ENCODE measurements around the gene HTR2C. TPM values are rescaled to one million over a fixed set of nuclear protein-coding genes. Genes with fewer than 3 reads are reported as not detected.
"Not testable (repeated sequence)": the region's sequence is repeated elsewhere in the genome, so short reads cannot be mapped to it uniquely, and the experiment has no call there.

HTR2C gene
- total RNA-seq, 1 donor from 2014 or later = not detected

- H3K4me3 Mint-ChIP-seq (ENCODE audit: low read depth) = no peak overlapping the region
- DNase-seq (ENCODE audit: low spot score) = no peak
- no peak overlapping the region for H3K27ac Mint-ChIP-seq
- H3K27me3 Mint-ChIP-seq (ENCODE audit: low read depth) = no peaks in the 10 kb centered on the region
- no peaks in the 10 kb centered on the region for H3K9me3 Mint-ChIP-seq
- H3K4me1 Mint-ChIP-seq (ENCODE audit: low read depth) = no peaks in the 10 kb centered on the region
- H3K36me3 Mint-ChIP-seq (ENCODE audit: low read depth) = no peaks in the 10 kb centered on the region
- intact Hi-C loops (cut with micrococcal nuclease) = no loop called here
Measured at GRCh38 chrX:114615765-114616164, 31.9 kb downstream of the HTR2C start.

GRCh38 chrX:114619874-114620273 is 36.0 kb downstream of the HTR2C start:
- no peaks in the 10 kb centered on the region for H3K4me1 Mint-ChIP-seq (ENCODE audit: low read depth)
- no peak for DNase-seq (ENCODE audit: low spot score)
- no peak overlapping the region for H3K4me3 Mint-ChIP-seq (ENCODE audit: low read depth)
- no peaks in the 10 kb centered on the region for H3K9me3 Mint-ChIP-seq
- H3K36me3 Mint-ChIP-seq (ENCODE audit: low read depth) = no peaks in the 10 kb centered on the region
- no peaks in the 10 kb centered on the region for H3K27me3 Mint-ChIP-seq (ENCODE audit: low read depth)
- intact Hi-C loops (cut with micrococcal nuclease) = no loop called here
- H3K27ac Mint-ChIP-seq = no peak overlapping the region

- H3K9me3 Mint-ChIP-seq = no peaks in the 10 kb centered on the region
- H3K4me1 Mint-ChIP-seq (ENCODE audit: low read depth) = no peaks in the 10 kb centered on the region
- no peak for DNase-seq (ENCODE audit: low spot score)
- no peaks in the 10 kb centered on the region for H3K36me3 Mint-ChIP-seq (ENCODE audit: low read depth)
- H3K27me3 Mint-ChIP-seq (ENCODE audit: low read depth) = no peaks in the 10 kb centered on the region
- H3K27ac Mint-ChIP-seq = no peak overlapping the region
- intact Hi-C loops (cut with micrococcal nuclease) = no loop called here
- no peak overlapping the region for H3K4me3 Mint-ChIP-seq (ENCODE audit: low read depth)
Measured at GRCh38 chrX:114626323-114626722, 42.4 kb downstream of the HTR2C start.

- no peak for DNase-seq (ENCODE audit: low spot score)
- H3K4me3 Mint-ChIP-seq (ENCODE audit: low read depth) = no peak overlapping the region
- no peaks in the 10 kb centered on the region for H3K9me3 Mint-ChIP-seq
- H3K4me1 Mint-ChIP-seq (ENCODE audit: low read depth) = no peaks in the 10 kb centered on the region
- no peaks in the 10 kb centered on the region for H3K36me3 Mint-ChIP-seq (ENCODE audit: low read depth)
- intact Hi-C loops (cut with micrococcal nuclease) = no loop called here
- H3K27ac Mint-ChIP-seq = no peak overlapping the region
- no peaks in the 10 kb centered on the region for H3K27me3 Mint-ChIP-seq (ENCODE audit: low read depth)
Measured at GRCh38 chrX:114635986-114636385, 52.1 kb downstream of the HTR2C start.

- Mint-ChIP-seq H3K4me1 (ENCODE audit: low read depth) (no peaks in the 10 kb centered on the region), H3K4me3 (ENCODE audit: low read depth) (no peak overlapping the region), H3K27me3 (ENCODE audit: low read depth) (no peaks in the 10 kb centered on the region), H3K36me3 (ENCODE audit: low read depth) (no peaks in the 10 kb centered on the region), H3K27ac (no peak overlapping the region), H3K9me3 (no peaks in the 10 kb centered on the region)
- intact Hi-C loops (cut with micrococcal nuclease) = no loop called here
- DNase-seq (ENCODE audit: low spot score) = no peak
Measured at GRCh38 chrX:114650351-114650750, 66.5 kb downstream of the HTR2C start.

GRCh38 chrX:114675365-114675764 is 91.5 kb downstream of the HTR2C start:
- DNase-seq (ENCODE audit: low spot score) = no peak
- Mint-ChIP-seq H3K27me3 (ENCODE audit: low read depth) (no peaks in the 10 kb centered on the region), H3K4me1 (ENCODE audit: low read depth) (no peaks in the 10 kb centered on the region), H3K9me3 (no peaks in the 10 kb centered on the region), H3K27ac (no peak overlapping the region), H3K36me3 (ENCODE audit: low read depth) (no peaks in the 10 kb centered on the region), H3K4me3 (ENCODE audit: low read depth) (no peak overlapping the region)
- intact Hi-C loops (cut with micrococcal nuclease) = no loop called here

GRCh38 chrX:114700533-114700932 is 116.6 kb downstream of the HTR2C start:
- H3K4me1 Mint-ChIP-seq (ENCODE audit: low read depth); H3K4me3 Mint-ChIP-seq (ENCODE audit: low read depth); H3K27me3 Mint-ChIP-seq (ENCODE audit: low read depth); H3K9me3 Mint-ChIP-seq; H3K27ac Mint-ChIP-seq; H3K36me3 Mint-ChIP-seq (ENCODE audit: low read depth); DNase-seq (ENCODE audit: low spot score); intact Hi-C loops (cut with micrococcal nuclease): not testable (repeated sequence)

- no peaks in the 10 kb centered on the region for H3K4me1 Mint-ChIP-seq (ENCODE audit: low read depth)
- H3K27ac Mint-ChIP-seq = no peak overlapping the region
- DNase-seq (ENCODE audit: low spot score) = no peak
- intact Hi-C loops (cut with micrococcal nuclease) = no loop called here
- H3K36me3 Mint-ChIP-seq (ENCODE audit: low read depth) = no peaks in the 10 kb centered on the region
- no peaks in the 10 kb centered on the region for H3K27me3 Mint-ChIP-seq (ENCODE audit: low read depth)
- H3K4me3 Mint-ChIP-seq (ENCODE audit: low read depth) = no peak overlapping the region
- H3K9me3 Mint-ChIP-seq = peaks cover 4% of the 10 kb centered on the region
Measured at GRCh38 chrX:114709406-114709805, 125.5 kb downstream of the HTR2C start.

GRCh38 chrX:114710571-114710970 is 126.7 kb downstream of the HTR2C start:
- H3K27me3 Mint-ChIP-seq (ENCODE audit: low read depth) = no peaks in the 10 kb centered on the region
- no peak for DNase-seq (ENCODE audit: low spot score)
- H3K9me3 Mint-ChIP-seq = peaks cover 4% of the 10 kb centered on the region
- no peaks in the 10 kb centered on the region for H3K36me3 Mint-ChIP-seq (ENCODE audit: low read depth)
- no peaks in the 10 kb centered on the region for H3K4me1 Mint-ChIP-seq (ENCODE audit: low read depth)
- H3K27ac Mint-ChIP-seq = no peak overlapping the region
- H3K4me3 Mint-ChIP-seq (ENCODE audit: low read depth) = no peak overlapping the region
- intact Hi-C loops (cut with micrococcal nuclease) = no loop called here

- intact Hi-C loops (cut with micrococcal nuclease) = no loop called here
- H3K27ac Mint-ChIP-seq = no peak overlapping the region
- peaks cover 4% of the 10 kb centered on the region for H3K9me3 Mint-ChIP-seq
- H3K27me3 Mint-ChIP-seq (ENCODE audit: low read depth) = no peaks in the 10 kb centered on the region
- no peak for DNase-seq (ENCODE audit: low spot score)
- H3K36me3 Mint-ChIP-seq (ENCODE audit: low read depth) = no peaks in the 10 kb centered on the region
- no peaks in the 10 kb centered on the region for H3K4me1 Mint-ChIP-seq (ENCODE audit: low read depth)
- H3K4me3 Mint-ChIP-seq (ENCODE audit: low read depth) = no peak overlapping the region
Measured at GRCh38 chrX:114712466-114712865, 128.6 kb downstream of the HTR2C start.

GRCh38 chrX:114715096-114715495 is 131.2 kb downstream of the HTR2C start:
- Mint-ChIP-seq H3K27me3 (ENCODE audit: low read depth) (no peaks in the 10 kb centered on the region), H3K27ac (no peak overlapping the region), H3K36me3 (ENCODE audit: low read depth) (no peaks in the 10 kb centered on the region), H3K4me3 (ENCODE audit: low read depth) (no peak overlapping the region), H3K4me1 (ENCODE audit: low read depth) (no peaks in the 10 kb centered on the region), H3K9me3 (peaks cover 2% of the 10 kb centered on the region)
- DNase-seq (ENCODE audit: low spot score) = no peak
- intact Hi-C loops (cut with micrococcal nuclease) = no loop called here

- no peak for DNase-seq (ENCODE audit: low spot score)
- Mint-ChIP-seq H3K4me1 (ENCODE audit: low read depth) (no peaks in the 10 kb centered on the region), H3K36me3 (ENCODE audit: low read depth) (no peaks in the 10 kb centered on the region), H3K27ac (no peak overlapping the region), H3K4me3 (ENCODE audit: low read depth) (no peak overlapping the region), H3K9me3 (peaks cover 3% of the 10 kb centered on the region), H3K27me3 (ENCODE audit: low read depth) (no peaks in the 10 kb centered on the region)
- intact Hi-C loops (cut with micrococcal nuclease) = no loop called here
Measured at GRCh38 chrX:114717921-114718320, 134.0 kb downstream of the HTR2C start.

GRCh38 chrX:114766541-114766940 is 182.7 kb downstream of the HTR2C start:
- no peaks in the 10 kb centered on the region for H3K4me1 Mint-ChIP-seq (ENCODE audit: low read depth)
- H3K27ac Mint-ChIP-seq = no peak overlapping the region
- H3K9me3 Mint-ChIP-seq = peaks cover 5% of the 10 kb centered on the region
- no peaks in the 10 kb centered on the region for H3K36me3 Mint-ChIP-seq (ENCODE audit: low read depth)
- intact Hi-C loops (cut with micrococcal nuclease) = no loop called here
- no peaks in the 10 kb centered on the region for H3K27me3 Mint-ChIP-seq (ENCODE audit: low read depth)
- H3K4me3 Mint-ChIP-seq (ENCODE audit: low read depth) = no peak overlapping the region
- DNase-seq (ENCODE audit: low spot score) = no peak

GRCh38 chrX:114774691-114775090 is 190.8 kb downstream of the HTR2C start:
- no peak for DNase-seq (ENCODE audit: low spot score)
- intact Hi-C loops (cut with micrococcal nuclease) = no loop called here
- Mint-ChIP-seq H3K27me3 (ENCODE audit: low read depth) (no peaks in the 10 kb centered on the region), H3K27ac (no peak overlapping the region), H3K4me1 (ENCODE audit: low read depth) (no peaks in the 10 kb centered on the region), H3K4me3 (ENCODE audit: low read depth) (no peak overlapping the region), H3K36me3 (ENCODE audit: low read depth) (no peaks in the 10 kb centered on the region), H3K9me3 (peaks cover 8% of the 10 kb centered on the region)
